ENCODE data around the gene SSUH2. TPM values are rescaled to one million over a fixed set of nuclear protein-coding genes. Genes with fewer than 3 reads are reported as not detected.

The SSUH2 gene
- total RNA-seq, 1 donor = not detected

DNA sequence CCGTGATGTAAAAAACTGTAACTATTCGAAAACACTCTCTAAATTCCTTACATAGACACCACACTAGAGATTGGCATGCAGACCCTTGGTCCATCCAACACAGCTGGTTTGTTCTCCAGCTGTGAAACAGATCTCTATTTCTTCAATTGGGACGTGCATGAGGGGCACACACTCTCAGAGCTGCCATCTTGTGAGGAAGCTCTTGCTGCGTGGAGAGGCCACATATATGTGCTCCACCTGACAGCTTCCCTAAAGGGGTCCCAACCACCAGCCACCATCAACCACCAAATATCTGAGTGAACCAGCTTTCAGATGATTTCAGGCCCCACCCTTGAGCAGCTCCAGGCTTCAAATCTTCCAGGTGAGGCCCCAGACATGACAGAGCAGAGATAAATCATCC lies 25.6 kb downstream of the SSUH2 start:
- Histone ChIP-seq H4K20me1 (ENCODE audit: insufficient read depth, low read length) (no peaks in the 10 kb centered on the region), H3K79me2 (ENCODE audit: insufficient read depth, low read length) (no peaks in the 10 kb centered on the region), H3K27ac (ENCODE audit: low read depth, low read length) (no peak overlapping the region), H3K36me3 (ENCODE audit: insufficient read depth, low read length) (no peaks in the 10 kb centered on the region), H2AFZ (ENCODE audit: low read length) (no peak overlapping the region), H3K4me1 (ENCODE audit: insufficient read depth, low read length) (peaks cover 17% of the 10 kb centered on the region), H3K27me3 (ENCODE audit: insufficient read depth, low read length) (peaks cover 5% of the 10 kb centered on the region), H3K9me3 (ENCODE audit: low read depth, low read length) (no peaks in the 10 kb centered on the region), H3K4me3 (ENCODE audit: insufficient read depth, low read length) (no peak overlapping the region), H3K4me2 (ENCODE audit: insufficient read depth, low read length) (no peak overlapping the region)
- DNase-seq (ENCODE audit: insufficient read length, low spot score, missing footprints) = no peak
- TF ChIP-seq, protein P1, sequence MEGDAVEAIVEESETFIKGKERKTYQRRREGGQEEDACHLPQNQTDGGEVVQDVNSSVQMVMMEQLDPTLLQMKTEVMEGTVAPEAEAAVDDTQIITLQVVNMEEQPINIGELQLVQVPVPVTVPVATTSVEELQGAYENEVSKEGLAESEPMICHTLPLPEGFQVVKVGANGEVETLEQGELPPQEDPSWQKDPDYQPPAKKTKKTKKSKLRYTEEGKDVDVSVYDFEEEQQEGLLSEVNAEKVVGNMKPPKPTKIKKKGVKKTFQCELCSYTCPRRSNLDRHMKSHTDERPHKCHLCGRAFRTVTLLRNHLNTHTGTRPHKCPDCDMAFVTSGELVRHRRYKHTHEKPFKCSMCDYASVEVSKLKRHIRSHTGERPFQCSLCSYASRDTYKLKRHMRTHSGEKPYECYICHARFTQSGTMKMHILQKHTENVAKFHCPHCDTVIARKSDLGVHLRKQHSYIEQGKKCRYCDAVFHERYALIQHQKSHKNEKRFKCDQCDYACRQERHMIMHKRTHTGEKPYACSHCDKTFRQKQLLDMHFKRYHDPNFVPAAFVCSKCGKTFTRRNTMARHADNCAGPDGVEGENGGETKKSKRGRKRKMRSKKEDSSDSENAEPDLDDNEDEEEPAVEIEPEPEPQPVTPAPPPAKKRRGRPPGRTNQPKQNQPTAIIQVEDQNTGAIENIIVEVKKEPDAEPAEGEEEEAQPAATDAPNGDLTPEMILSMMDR (IDR thresholded peaks at IDR 0.05; ENCODE audit: extremely low read depth, low read depth, low read length) = no peak

DNA sequence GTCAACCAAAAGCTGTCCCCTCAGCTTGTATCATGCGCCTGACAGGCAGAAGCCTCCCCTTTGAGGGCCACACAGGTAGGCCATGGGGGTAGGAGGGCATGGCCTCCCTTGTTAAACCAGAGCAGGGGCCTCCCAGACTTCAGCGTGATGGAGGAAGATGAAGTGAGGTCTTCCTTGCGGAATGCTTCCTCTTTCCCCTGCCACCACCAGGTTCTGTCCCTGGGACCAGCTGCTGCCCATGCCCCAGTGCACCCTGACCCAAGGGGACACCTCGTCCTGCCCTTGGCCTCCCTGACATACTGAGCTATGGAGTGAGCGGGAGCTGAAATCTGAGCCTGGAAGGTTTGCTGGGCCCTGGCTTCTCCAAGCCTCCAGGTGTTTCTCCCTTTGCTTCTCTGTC lies 26.7 kb downstream of the SSUH2 start:
- no peak overlapping the region for H3K4me2 ChIP-seq (ENCODE audit: insufficient read depth, low read length)
- no peak for DNase-seq (ENCODE audit: insufficient read length, low spot score, missing footprints)
- TF ChIP-seq, protein P1 (IDR thresholded peaks at IDR 0.05; ENCODE audit: extremely low read depth, low read depth, low read length) = no peak
- no peak overlapping the region for H3K27ac ChIP-seq (ENCODE audit: low read depth, low read length)
- H3K4me3 ChIP-seq (ENCODE audit: insufficient read depth, low read length) = no peak overlapping the region
- H3K4me1 ChIP-seq (ENCODE audit: insufficient read depth, low read length) = peaks cover 14% of the 10 kb centered on the region
- no peaks in the 10 kb centered on the region for H4K20me1 ChIP-seq (ENCODE audit: insufficient read depth, low read length)
- H3K36me3 ChIP-seq (ENCODE audit: insufficient read depth, low read length) = no peaks in the 10 kb centered on the region
- H3K79me2 ChIP-seq (ENCODE audit: insufficient read depth, low read length) = no peaks in the 10 kb centered on the region
- no peaks in the 10 kb centered on the region for H3K9me3 ChIP-seq (ENCODE audit: low read depth, low read length)
- H2AFZ ChIP-seq (ENCODE audit: low read length) = no peak overlapping the region
- no peaks in the 10 kb centered on the region for H3K27me3 ChIP-seq (ENCODE audit: insufficient read depth, low read length)

DNA sequence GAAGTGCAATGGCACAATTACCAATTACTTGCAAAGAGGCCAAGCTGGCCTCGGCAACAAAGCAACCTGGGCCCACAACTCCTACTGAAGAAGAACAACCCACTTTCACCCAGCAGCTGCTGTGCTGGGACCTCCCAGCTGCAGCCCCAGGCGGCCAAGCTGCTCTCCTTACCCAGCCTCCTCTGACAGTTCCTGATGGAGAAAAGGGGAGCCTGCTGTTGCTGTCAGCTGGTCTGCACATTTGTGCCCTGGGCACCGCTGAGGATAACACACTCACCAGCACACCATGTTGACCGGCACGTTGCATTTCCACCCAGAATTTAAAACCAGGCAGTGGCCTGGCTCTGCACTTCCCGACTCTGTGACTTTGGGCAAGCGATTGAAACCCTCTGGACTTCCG lies 33.6 kb downstream of the SSUH2 start:
- no peak for DNase-seq (ENCODE audit: insufficient read length, low spot score, missing footprints)
- no peaks in the 10 kb centered on the region for H4K20me1 ChIP-seq (ENCODE audit: insufficient read depth, low read length)
- TF ChIP-seq, protein P1 (IDR thresholded peaks at IDR 0.05; ENCODE audit: extremely low read depth, low read depth, low read length) = no peak
- no peak overlapping the region for H3K27ac ChIP-seq (ENCODE audit: low read depth, low read length)
- no peaks in the 10 kb centered on the region for H3K36me3 ChIP-seq (ENCODE audit: insufficient read depth, low read length)
- H3K79me2 ChIP-seq (ENCODE audit: insufficient read depth, low read length) = no peaks in the 10 kb centered on the region
- H3K9me3 ChIP-seq (ENCODE audit: low read depth, low read length) = no peaks in the 10 kb centered on the region
- H3K4me1 ChIP-seq (ENCODE audit: insufficient read depth, low read length) = peaks cover 15% of the 10 kb centered on the region
- no peaks in the 10 kb centered on the region for H3K27me3 ChIP-seq (ENCODE audit: insufficient read depth, low read length)
- no peak overlapping the region for H3K4me3 ChIP-seq (ENCODE audit: insufficient read depth, low read length)
- no peak overlapping the region for H3K4me2 ChIP-seq (ENCODE audit: insufficient read depth, low read length)
- H2AFZ ChIP-seq (ENCODE audit: low read length) = no peak overlapping the region

DNA sequence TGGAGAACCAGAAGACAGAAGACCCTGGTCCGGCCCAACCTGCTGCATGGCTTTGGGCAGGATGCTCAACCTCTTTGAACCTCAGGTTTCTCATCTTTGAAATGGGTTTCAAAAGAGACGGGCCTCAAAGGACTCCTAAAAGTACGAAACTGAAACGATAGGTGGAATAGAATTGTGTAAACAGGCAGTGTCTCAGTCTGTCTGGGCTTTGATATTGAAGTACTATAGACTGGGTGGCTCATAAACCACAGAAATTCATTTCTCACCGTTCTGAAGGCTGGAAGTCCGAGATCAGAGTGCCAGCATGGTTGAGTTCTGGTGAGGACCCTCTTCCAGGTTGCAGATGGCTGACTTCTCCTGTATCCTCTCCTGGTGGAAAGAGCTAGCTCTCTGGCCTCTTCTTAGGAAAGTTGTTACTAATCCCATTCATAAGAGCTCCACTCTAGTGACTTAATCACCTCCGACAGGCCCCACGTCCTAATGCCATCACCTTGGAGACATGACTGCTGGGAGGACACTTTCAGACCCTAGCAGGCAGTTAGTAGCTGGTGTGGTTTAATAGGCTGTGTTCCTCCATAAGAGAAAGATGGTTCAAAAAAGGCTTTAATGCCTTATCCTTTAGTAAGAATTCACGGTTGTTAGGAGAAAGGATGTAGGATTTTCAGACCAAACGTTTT lies 35.7 kb downstream of the SSUH2 start:
- H3K4me3 ChIP-seq (ENCODE audit: insufficient read depth, low read length) = no peak overlapping the region
- TF ChIP-seq, protein P1 (IDR thresholded peaks at IDR 0.05; ENCODE audit: extremely low read depth, low read depth, low read length) = no peak
- H3K27ac ChIP-seq (ENCODE audit: low read depth, low read length) = no peak overlapping the region
- peaks cover 16% of the 10 kb centered on the region for H3K4me1 ChIP-seq (ENCODE audit: insufficient read depth, low read length)
- H3K79me2 ChIP-seq (ENCODE audit: insufficient read depth, low read length) = no peaks in the 10 kb centered on the region
- no peak overlapping the region for H2AFZ ChIP-seq (ENCODE audit: low read length)
- H3K4me2 ChIP-seq (ENCODE audit: insufficient read depth, low read length) = no peak overlapping the region
- H3K27me3 ChIP-seq (ENCODE audit: insufficient read depth, low read length) = no peaks in the 10 kb centered on the region
- H3K9me3 ChIP-seq (ENCODE audit: low read depth, low read length) = no peaks in the 10 kb centered on the region
- H3K36me3 ChIP-seq (ENCODE audit: insufficient read depth, low read length) = no peaks in the 10 kb centered on the region
- DNase-seq (ENCODE audit: insufficient read length, low spot score, missing footprints) = no peak
- H4K20me1 ChIP-seq (ENCODE audit: insufficient read depth, low read length) = no peaks in the 10 kb centered on the region
